K562 treated with DMSO at 1 percent for 48 hours (cell line): ENCODE results near the gene NACC1. TPM values are rescaled to one million over a fixed set of nuclear protein-coding genes. Genes with fewer than 3 reads are reported as not detected.

Source experiments
- total RNA-seq: library from RNA; unstranded; fragments of 300-600 nt; gene quantifications from 2 replicates; pipeline ENCODE4 v1.2.3, GENCODE V29; 2022; ENCODE audit warnings: low replicate concordance; ENCODE audit errors: extremely low read depth

NACC1 gene
- not detected in 2 replicates for total RNA-seq

DNA sequence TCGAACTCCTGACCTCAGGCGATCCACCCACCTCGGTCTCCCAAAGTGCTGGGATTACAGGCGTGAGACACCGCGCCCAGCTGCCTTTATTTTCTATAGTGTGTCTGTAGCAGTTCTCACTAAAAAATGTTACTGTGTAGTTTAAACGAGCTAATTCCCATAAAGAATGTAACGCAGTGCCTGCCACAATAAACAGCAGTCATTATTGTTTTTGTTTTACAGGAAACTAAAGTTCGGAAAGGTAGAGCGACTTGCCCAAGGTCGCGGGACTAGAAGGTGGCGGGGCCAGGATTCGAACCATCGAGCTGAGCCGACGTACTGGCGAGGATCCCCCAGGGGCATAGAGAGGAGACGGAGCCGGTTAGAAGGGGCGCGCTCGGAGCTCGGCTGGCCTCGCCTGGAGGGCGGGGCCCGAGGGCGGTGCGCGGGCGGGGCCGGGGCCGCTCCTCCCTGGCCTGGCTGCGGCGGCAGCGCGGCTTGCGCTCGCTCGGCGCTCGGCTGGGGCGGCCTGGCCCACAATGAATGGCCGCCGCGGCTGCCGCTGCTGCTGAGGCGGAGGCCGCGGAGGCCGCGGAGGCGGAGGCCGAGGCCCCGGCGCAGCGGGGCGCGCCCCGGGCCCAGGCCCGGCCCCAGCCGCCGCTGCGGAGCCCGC is at the start of gene NACC1:
NACC1 (plus strand) TSS at position 493 of the 652 bp plus-strand sequence. CDS start 16,944 bp downstream, outside the sequence.

DNA sequence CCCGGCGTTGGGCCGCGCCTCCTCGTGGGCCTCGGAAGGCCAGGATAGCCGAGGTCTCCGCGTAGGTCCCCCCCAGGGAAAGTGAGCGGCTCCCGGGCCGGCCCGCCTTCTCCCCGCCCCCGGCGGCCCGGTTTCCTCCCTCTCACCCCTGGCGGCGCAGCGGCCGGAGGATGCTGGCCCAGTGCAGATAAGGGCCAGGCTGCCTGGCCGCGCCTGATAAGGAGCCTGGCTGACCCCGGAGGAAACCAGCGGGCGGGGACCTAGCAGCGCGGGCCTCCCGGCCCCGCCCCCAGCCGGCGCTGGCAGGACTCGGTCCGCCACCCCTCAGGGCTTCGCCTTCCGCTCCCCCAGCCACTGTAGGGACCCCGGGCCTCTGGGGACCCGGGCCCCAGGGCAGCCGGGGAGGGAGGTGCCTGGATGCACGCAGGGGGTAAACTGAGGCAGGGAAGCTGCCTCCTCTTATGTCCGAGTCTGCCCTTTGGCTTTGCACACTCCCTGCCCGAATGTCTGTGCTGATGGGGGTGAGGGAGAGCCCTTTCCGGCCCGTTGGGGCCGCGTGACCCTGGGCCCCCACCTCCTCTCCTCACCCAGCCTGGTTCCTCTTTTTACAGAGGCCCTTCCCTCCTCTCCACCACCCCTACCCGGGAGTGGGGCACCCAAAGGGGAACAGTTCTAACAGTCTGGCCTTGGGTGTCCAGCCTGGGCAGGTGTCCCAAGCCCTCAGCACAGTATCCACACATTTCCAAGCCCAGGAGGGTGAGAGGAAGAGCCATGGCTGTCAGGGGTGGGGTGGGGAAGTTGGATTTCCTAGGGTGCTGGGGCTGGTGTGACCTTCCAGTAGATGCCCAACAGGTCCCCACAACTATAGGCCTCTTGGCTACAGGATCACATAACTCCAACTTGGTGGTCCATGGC is 15.1 kb upstream of the NACC1 start, which contains the start of gene LYL1:
LYL1 (minus strand) TSS at position 193 of the 915 bp plus-strand sequence. CDS start 1,687 bp downstream, outside the sequence.

DNA sequence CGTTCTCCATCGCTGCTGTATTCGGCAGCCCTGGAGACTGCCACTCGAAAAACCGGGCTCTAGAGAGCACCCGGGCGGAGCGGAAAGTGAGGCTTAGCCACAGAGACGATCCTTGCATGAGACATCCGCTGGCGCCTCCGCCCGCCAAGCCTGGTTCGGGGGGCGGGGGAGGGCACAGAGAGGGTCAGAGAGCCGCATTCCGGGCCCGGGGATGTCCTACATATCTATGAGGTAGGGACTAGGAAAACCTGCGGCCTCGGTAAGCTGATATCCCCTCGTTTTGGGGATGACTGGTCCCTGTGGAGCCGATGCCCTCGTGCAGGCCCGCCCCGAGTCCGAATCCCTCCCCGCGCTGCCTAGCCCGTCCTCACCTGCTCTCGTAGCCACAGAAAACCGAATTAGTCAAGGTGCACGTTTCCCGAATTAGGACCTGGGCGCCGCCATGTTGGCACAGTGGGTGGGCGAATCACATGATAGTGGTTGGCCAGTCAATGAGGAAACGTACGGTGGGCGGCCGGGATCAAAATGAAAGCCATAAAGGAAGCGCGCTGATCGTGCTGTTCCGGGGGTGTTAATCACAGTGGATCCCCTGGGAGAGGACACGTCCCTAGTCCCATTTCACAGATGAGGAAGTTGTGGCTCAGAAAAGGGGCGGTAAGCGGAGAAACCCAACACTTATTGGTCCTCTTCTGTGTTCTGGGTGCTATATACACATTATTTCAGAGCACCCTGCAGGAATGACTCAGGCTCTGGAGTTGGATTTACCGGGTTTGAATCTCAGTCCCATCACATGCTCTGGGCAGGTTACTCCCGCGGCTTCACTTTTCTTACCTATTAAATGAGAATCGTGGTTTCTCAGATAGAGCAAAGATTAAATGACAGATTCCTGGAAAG is 1.5 kb upstream of the NACC1 start, which contains the start of gene TRMT1:
TRMT1 (minus strand) TSS at position 459 of the 894 bp plus-strand sequence; CDS start at position 118, 341 bp downstream.

DNA sequence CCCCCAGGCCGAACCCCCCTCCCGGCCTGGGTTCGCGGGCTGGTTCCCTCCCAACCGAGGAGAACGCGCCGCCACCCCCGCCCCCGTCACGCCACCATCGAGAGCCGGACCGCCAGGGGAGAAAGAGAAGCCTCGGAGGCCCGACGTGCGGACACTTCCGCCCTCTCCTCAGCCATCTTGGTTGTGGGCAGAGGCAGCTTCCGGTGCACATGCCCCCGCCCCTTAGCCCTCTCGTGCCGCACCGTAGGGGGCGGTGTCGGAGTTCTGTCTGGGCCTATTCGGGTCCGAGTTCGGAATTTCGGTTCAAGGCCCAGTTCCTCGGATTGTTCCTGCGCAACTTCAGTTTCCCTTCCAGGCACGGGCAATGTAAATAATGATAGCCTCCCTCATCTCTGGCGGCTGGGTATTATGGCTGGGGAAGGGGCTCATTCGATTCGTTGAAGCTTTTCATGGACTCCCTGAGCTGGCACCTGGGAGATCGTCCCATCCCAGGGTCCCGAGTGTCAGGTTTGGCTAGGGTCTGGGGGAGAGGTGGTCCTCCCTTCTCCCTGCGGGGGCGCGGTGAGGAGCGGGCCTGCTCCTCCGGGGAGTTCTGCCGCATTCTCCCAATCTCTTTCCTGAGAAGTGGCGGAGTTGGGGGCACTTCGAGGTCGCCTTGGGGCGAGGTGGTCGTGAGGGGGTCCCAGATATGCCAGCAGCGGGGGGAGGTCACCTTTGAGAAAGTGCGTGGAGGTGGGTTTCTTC is 32.3 kb downstream of the NACC1 start, which contains the start of the genes IER2 and STX10:
IER2 (plus strand) TSS at position 225 of the 744 bp plus-strand sequence. CDS start 2,776 bp downstream, outside the sequence.
STX10 (minus strand) TSS at position 189 of the 744 bp plus-strand sequence. CDS start 202 bp downstream, outside the sequence.

Other genes with a start within 250 kb of the NACC1 start
- gene DNASE2, start 236.8 kb upstream of the NACC1 start, total RNA-seq = not detected in 2 replicates
- not detected in 2 replicates for gene KLF1, start 231.1 kb upstream of the NACC1 start, total RNA-seq
- not detected in 2 replicates for gene GCDH, start 227.1 kb upstream of the NACC1 start, total RNA-seq
- gene SYCE2, start 199.0 kb upstream of the NACC1 start, total RNA-seq = not detected in 2 replicates
- 986 TPM in 1 of 2 replicates, not detected in the other for gene FARSA, start 184.6 kb upstream of the NACC1 start, total RNA-seq
- gene CALR, start 179.7 kb upstream of the NACC1 start, total RNA-seq = 227 and 730 TPM in 2 replicates
- not detected in 2 replicates for gene RAD23A, start 172.4 kb upstream of the NACC1 start, total RNA-seq
- gene GADD45GIP1, start 161.0 kb upstream of the NACC1 start, total RNA-seq = not detected in 2 replicates
- gene DAND5, start 148.7 kb upstream of the NACC1 start, total RNA-seq = not detected in 2 replicates
- gene NFIX, start 122.8 kb upstream of the NACC1 start, total RNA-seq = not detected in 2 replicates
- gene LYL1, start 15.4 kb upstream of the NACC1 start, total RNA-seq = not detected in 2 replicates
- gene TRMT1, start 1.5 kb upstream of the NACC1 start, total RNA-seq = not detected in 2 replicates
- not detected in 2 replicates for gene STX10, start 32.1 kb downstream of the NACC1 start, total RNA-seq
- gene IER2, start 32.1 kb downstream of the NACC1 start, total RNA-seq = not detected in 2 replicates